GM23338 (cell line): Measurements from ENCODE around the gene PRDM10. TPM values are rescaled to one million over a fixed set of nuclear protein-coding genes. Genes with fewer than 3 reads are reported as not detected.

Experiments used
- CREB1 ChIP-seq: fragments of 250-450 bp; sonication (Bioruptor Pico); IDR thresholded peaks from 2 replicates; pipeline ENCODE4 v1.5.0; 2020; ENCODE audit warnings: low read depth, mild to moderate bottlenecking, moderate library complexity
- ETS1 ChIP-seq: IDR thresholded peaks from 2 replicates; pipeline ENCODE4 v1.6.1; 2016; ENCODE audit warnings: antibody characterized with exemption
- NANOG ChIP-seq: IDR thresholded peaks from 2 replicates; pipeline ENCODE4 v1.6.1; 2016; ENCODE audit warnings: antibody characterized with exemption, borderline replicate concordance
- POLR2AphosphoS5 ChIP-seq: IDR thresholded peaks from 2 replicates; pipeline ENCODE4 v1.6.1; 2016; ENCODE audit warnings: antibody characterized with exemption, low read depth
- REST ChIP-seq: IDR thresholded peaks from one replicate; pipeline ENCODE4 v1.6.1; 2018; ENCODE audit warnings: antibody characterized with exemption; ENCODE audit not compliant: unreplicated experiment
- STAT1 ChIP-seq: IDR thresholded peaks from one replicate; pipeline ENCODE4 v1.6.1; 2016; ENCODE audit warnings: antibody characterized with exemption; ENCODE audit not compliant: unreplicated experiment
- ZNF114 ChIP-seq: fragments of 250-450 bp; sonication (Bioruptor Pico); IDR thresholded peaks from 2 replicates; pipeline ENCODE4 v1.5.0; 2020; ENCODE audit warnings: mild to moderate bottlenecking, moderate library complexity
- ZNF462 ChIP-seq: fragments of 250-450 bp; sonication (Bioruptor Pico); IDR thresholded peaks from 2 replicates; pipeline ENCODE4 v1.5.0; 2020; ENCODE audit warnings: mild to moderate bottlenecking, moderate library complexity
- polyA plus RNA-seq: library from polyadenylated mRNA; unstranded; fragments of >200 nt; fragmentation: Nextera tagmentation; extraction: Ambion mirVana; gene quantifications from 2 replicates; pipeline ENCODE4 v1.2.1, GENCODE V29; 2016
- total RNA-seq: library from RNA; depleted of rRNA; stranded (reverse); fragments of >200 nt; shearing (Covaris generic); gene quantifications from 2 replicates; pipeline ENCODE4 v1.2.3, GENCODE V29; 2014

Gene PRDM10
- total and polyA plus RNA-seq, 2 experiments from 2014 or later, result 5.2 to 14.9 TPM

GRCh38 chr11:130051082-130051481 is 48.4 kb upstream of the PRDM10 start (continued):
- TF ChIP-seq ZNF462 (CRISPR knock-in tag) (no peak), POLR2AphosphoS5 (no peak), REST (no peak), NANOG (no peak), ZNF114 (CRISPR knock-in tag) (no peak), STAT1 (no peak), ETS1 (no peak), CREB1 (CRISPR knock-in tag) (no peak)
